Urinary bladder (tissue), 4 donors: ENCODE results near the gene PDCD11. TPM values are rescaled to one million over a fixed set of nuclear protein-coding genes. Genes with fewer than 3 reads are reported as not detected.
"Not testable (repeated sequence)": the region's sequence is repeated elsewhere in the genome, so short reads cannot be mapped to it uniquely, and the experiment has no call there.

ENCODE experiments used
- DNase-seq: peaks from one replicate; pipeline ENCODE4 v3.0.0-alpha.2; 2015; ENCODE audit errors: extremely low spot score
- H3K27ac ChIP-seq: one replicate; pipeline ENCODE4 v1.5.1; 2013; ENCODE audit warnings: low read depth, mild to moderate bottlenecking, moderate library complexity
- H3K36me3 ChIP-seq: one replicate; pipeline ENCODE4 v1.6.1; 2013; ENCODE audit warnings: mild to moderate bottlenecking, moderate library complexity; ENCODE audit not compliant: insufficient read depth
- H3K4me1 ChIP-seq: one replicate; pipeline ENCODE4 v1.6.1; 2013; ENCODE audit warnings: mild to moderate bottlenecking, moderate library complexity; ENCODE audit not compliant: insufficient read depth
- H3K4me3 ChIP-seq: one replicate; pipeline ENCODE4 v1.5.1; 2013; ENCODE audit warnings: low read depth, low read length
- WGBS: extraction: QIAGEN DNeasy Blood & Tissue Kit; methylation state at CpG from one replicate; pipeline ENCODE4 v1.1.7; 2013; 5-methylcytosine and 5-hydroxymethylcytosine counted together
- polyA plus RNA-seq: library from polyadenylated mRNA; stranded (reverse); fragments of 200-250 nt; gene quantifications from one replicate; pipeline ENCODE4 v1.2.3, GENCODE V29; 2013
- total RNA-seq: library from RNA; depleted of rRNA; stranded (reverse); fragments of >200 nt; gene quantifications from one replicate; pipeline ENCODE4 v1.2.3, GENCODE V29; 2014
- donor health status: healthy with polysubstance abuse.
- donor health status: healthy.

PDCD11 gene
- total and polyA plus RNA-seq, 2 donors: 14.9 to 19.7 TPM

- no peak overlapping the region for H3K27ac ChIP-seq
- DNase-seq: no peak
Observed at GRCh38 chr10:103480521-103480920, 84.1 kb downstream of the PDCD11 start.

GRCh38 chr10:103481974-103482531, 85.6 kb downstream of the PDCD11 start:
- H3K36me3 ChIP-seq: no peaks in the 10 kb centered on the region
- H3K4me3 ChIP-seq: no peak overlapping the region
- 63% methylated on average over 12 of the region's 12 CpGs for WGBS
- H3K27ac ChIP-seq: no peak overlapping the region
- H3K4me1 ChIP-seq: no peaks in the 10 kb centered on the region
- no peak for DNase-seq

More at GRCh38 chr10:103480521-103480920, 84.1 kb downstream of the PDCD11 start:
- 71% methylated on average over 5 of the region's 5 CpGs for WGBS
- H3K4me1 ChIP-seq: no peaks in the 10 kb centered on the region
- no peaks in the 10 kb centered on the region for H3K36me3 ChIP-seq
- H3K4me3 ChIP-seq: no peak overlapping the region

- not testable (repeated sequence) for H3K36me3 ChIP-seq, DNase-seq, H3K4me1 ChIP-seq, H3K27ac ChIP-seq, H3K4me3 ChIP-seq
- WGBS: 71% methylated on average over 8 of the region's 8 CpGs
Observed at GRCh38 chr10:103486635-103487409, 90.4 kb downstream of the PDCD11 start.

- Histone ChIP-seq H3K4me1 (no peaks in the 10 kb centered on the region), H3K27ac (no peak overlapping the region), H3K4me3 (no peak overlapping the region), H3K36me3 (no peaks in the 10 kb centered on the region)
- no peak for DNase-seq
- 46% methylated on average over 2 of the region's 2 CpGs for WGBS
Observed at GRCh38 chr10:103487410-103487708, 90.9 kb downstream of the PDCD11 start.

GRCh38 chr10:103490986-103491314, 94.5 kb downstream of the PDCD11 start:
- Histone ChIP-seq H3K27ac (no peak overlapping the region), H3K4me1 (peaks cover 3% of the 10 kb centered on the region), H3K36me3 (no peaks in the 10 kb centered on the region), H3K4me3 (no peak overlapping the region)
- no peak for DNase-seq
- WGBS: 91% methylated on average over 1 of the region's 1 CpG

- Histone ChIP-seq H3K4me3 (no peak overlapping the region), H3K36me3 (no peaks in the 10 kb centered on the region), H3K27ac (no peak overlapping the region), H3K4me1 (peaks cover 3% of the 10 kb centered on the region)
- WGBS: 39% methylated on average over 7 of the region's 7 CpGs
- peak; percentile 54 for DNase-seq
Observed at GRCh38 chr10:103491729-103492364, 95.4 kb downstream of the PDCD11 start.

- WGBS: 74% methylated on average over 5 of the region's 5 CpGs
- Histone ChIP-seq H3K4me1 (peaks cover 3% of the 10 kb centered on the region), H3K4me3 (no peak overlapping the region), H3K27ac (no peak overlapping the region), H3K36me3 (no peaks in the 10 kb centered on the region)
- DNase-seq: no peak
Observed at GRCh38 chr10:103492655-103493261, 96.3 kb downstream of the PDCD11 start.

GRCh38 chr10:103493362-103493915, 97.0 kb downstream of the PDCD11 start, which contains the start of gene NEURL1:
TSS of gene NEURL1 (plus strand) at chr10:103493705. CDS start at chr10:103494388, 683 bp downstream.
- Histone ChIP-seq H3K4me3 (peak within 1 kb of the TSS; percentile 54), H3K36me3 (no peaks in the 10 kb centered on the region), H3K4me1 (peaks cover 3% of the 10 kb centered on the region), H3K27ac (no peak within 1 kb of the TSS)
- DNase-seq: no peak
- 3% methylated on average over 65 of the region's 65 CpGs for WGBS

- Histone ChIP-seq H3K36me3 (no peaks in the 10 kb centered on the region), H3K4me3 (peak overlapping the region; percentile 54), H3K27ac (no peak overlapping the region), H3K4me1 (peaks cover 3% of the 10 kb centered on the region)
- no peak for DNase-seq
- 3% methylated on average over 92 of the region's 92 CpGs for WGBS
Observed at GRCh38 chr10:103493916-103494877, 97.8 kb downstream of the PDCD11 start.

GRCh38 chr10:103495321-103495720, 98.9 kb downstream of the PDCD11 start:
- Histone ChIP-seq H3K36me3 (no peaks in the 10 kb centered on the region), H3K4me3 (no peak overlapping the region), H3K27ac (no peak overlapping the region), H3K4me1 (peaks cover 3% of the 10 kb centered on the region)
- 95% methylated on average over 3 of the region's 3 CpGs for WGBS
- no peak for DNase-seq
